ENCODE results near the gene C2orf92.

C2orf92 gene

DNA sequence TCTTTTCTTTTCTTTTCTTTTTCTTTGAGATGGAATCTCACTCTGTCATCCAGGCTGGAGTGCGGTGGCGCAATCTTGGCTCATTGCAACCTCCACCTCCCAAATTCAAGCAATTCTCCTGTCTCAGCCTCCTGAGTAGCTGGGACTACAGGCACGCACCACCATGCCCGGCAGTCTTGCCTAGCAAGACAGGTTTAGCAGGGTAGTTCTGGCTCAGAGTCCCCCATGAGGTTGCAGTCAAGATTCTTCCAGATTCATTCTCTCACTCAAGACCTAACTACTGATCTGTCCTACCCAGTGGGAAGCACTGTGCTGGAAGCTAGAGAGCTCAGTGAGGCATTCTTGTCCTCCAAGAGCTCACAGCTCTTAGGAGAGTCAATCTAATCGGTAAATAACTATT, 26.2 kb downstream of the C2orf92 start:
- Histone ChIP-seq H3K79me2 (ENCODE audit: insufficient read depth, low read length) (no peaks in the 10 kb centered on the region), H3F3A (ENCODE audit: insufficient read depth, low read length) (no peaks in the 10 kb centered on the region), H3K9me2 (ENCODE audit: low read depth, low read length) (no peaks in the 10 kb centered on the region), H4K20me1 (ENCODE audit: insufficient read depth, low read length) (no peaks in the 10 kb centered on the region), H3K4me2 (ENCODE audit: low read length) (no peak overlapping the region), H3K9me3 (ENCODE audit: low read length) (no peaks in the 10 kb centered on the region), H3K4me3 (ENCODE audit: low read depth, low read length, poor library complexity, severe bottlenecking) (no peak overlapping the region), H3K9ac (ENCODE audit: low read length) (no peak overlapping the region), H2AFZ (ENCODE audit: low read length) (no peak overlapping the region), H3K27me3 (ENCODE audit: insufficient read depth, low read length) (no peaks in the 10 kb centered on the region), H3K27ac (ENCODE audit: low read depth, low read length, poor library complexity, severe bottlenecking) (no peak overlapping the region), H3K36me3 (ENCODE audit: insufficient read depth, low read length) (no peaks in the 10 kb centered on the region), H3K4me1 (ENCODE audit: insufficient read depth, low read length, severe bottlenecking) (no peaks in the 10 kb centered on the region)
- no peak for TF ChIP-seq EZH2 (IDR thresholded peaks at IDR 0.05; ENCODE audit: borderline replicate concordance, low read length)
- TF ChIP-seq, protein P1, sequence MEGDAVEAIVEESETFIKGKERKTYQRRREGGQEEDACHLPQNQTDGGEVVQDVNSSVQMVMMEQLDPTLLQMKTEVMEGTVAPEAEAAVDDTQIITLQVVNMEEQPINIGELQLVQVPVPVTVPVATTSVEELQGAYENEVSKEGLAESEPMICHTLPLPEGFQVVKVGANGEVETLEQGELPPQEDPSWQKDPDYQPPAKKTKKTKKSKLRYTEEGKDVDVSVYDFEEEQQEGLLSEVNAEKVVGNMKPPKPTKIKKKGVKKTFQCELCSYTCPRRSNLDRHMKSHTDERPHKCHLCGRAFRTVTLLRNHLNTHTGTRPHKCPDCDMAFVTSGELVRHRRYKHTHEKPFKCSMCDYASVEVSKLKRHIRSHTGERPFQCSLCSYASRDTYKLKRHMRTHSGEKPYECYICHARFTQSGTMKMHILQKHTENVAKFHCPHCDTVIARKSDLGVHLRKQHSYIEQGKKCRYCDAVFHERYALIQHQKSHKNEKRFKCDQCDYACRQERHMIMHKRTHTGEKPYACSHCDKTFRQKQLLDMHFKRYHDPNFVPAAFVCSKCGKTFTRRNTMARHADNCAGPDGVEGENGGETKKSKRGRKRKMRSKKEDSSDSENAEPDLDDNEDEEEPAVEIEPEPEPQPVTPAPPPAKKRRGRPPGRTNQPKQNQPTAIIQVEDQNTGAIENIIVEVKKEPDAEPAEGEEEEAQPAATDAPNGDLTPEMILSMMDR (IDR thresholded peaks at IDR 0.05; ENCODE audit: low read length) = no peak

DNA sequence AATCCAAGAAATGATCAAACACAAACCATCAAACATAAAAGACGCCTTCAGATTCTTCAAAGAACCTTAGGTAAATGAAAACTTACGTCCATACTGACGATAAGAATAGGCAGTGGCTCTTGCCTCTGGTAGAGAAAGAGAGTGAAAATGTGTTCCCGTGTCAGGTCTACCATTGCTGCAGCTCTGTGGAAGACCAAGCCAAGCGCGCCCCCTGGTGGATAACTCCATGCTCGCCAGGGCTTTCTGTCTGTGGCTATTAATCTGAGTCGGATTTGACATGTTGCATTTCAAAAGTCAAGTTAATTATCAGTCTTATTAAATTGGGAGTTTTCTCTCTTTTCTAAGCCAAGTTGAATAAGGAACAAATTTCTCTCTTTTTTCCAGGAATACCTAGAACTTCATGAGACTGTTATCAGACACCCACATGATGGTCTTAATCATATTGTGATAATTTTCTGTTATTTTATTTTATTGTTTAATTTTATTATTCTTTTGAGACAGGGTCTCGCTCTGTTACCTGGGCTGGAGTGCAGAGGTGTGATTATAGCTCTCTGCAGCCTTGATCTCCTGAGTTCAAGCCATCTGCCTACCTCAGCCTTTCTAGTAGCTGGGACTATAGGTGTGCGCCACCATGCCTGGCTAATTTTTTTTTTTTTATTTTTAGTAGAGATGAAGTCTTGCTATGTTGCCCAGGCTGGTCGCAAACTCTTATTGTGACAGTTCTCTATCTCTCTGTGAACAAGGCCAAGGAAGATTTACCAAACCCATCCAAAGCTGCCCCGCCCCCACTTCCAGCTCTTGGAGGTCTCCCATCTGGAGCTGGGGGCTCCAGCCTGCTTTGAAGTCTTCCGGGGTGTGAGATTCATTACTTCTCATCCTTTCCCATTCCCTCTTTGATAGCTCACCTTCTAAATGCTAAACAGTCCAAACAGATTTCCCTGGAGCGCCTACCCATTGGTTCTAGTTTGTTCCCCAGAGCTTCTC, 28.0 kb downstream of the C2orf92 start:
- Histone ChIP-seq H3K4me1 (ENCODE audit: insufficient read depth, low read length, severe bottlenecking) (no peaks in the 10 kb centered on the region), H3K9ac (ENCODE audit: low read length) (no peak overlapping the region), H3K9me2 (ENCODE audit: low read depth, low read length) (no peaks in the 10 kb centered on the region), H3F3A (ENCODE audit: insufficient read depth, low read length) (no peaks in the 10 kb centered on the region), H3K79me2 (ENCODE audit: insufficient read depth, low read length) (no peaks in the 10 kb centered on the region), H3K27me3 (ENCODE audit: insufficient read depth, low read length) (no peaks in the 10 kb centered on the region), H3K4me3 (ENCODE audit: low read depth, low read length, poor library complexity, severe bottlenecking) (no peak overlapping the region), H3K4me2 (ENCODE audit: low read length) (no peak overlapping the region), H3K27ac (ENCODE audit: low read depth, low read length, poor library complexity, severe bottlenecking) (no peak overlapping the region), H4K20me1 (ENCODE audit: insufficient read depth, low read length) (no peaks in the 10 kb centered on the region), H3K9me3 (ENCODE audit: low read length) (no peaks in the 10 kb centered on the region), H3K36me3 (ENCODE audit: insufficient read depth, low read length) (no peaks in the 10 kb centered on the region), H2AFZ (ENCODE audit: low read length) (no peak overlapping the region)
- TF ChIP-seq EZH2 (IDR thresholded peaks at IDR 0.05; ENCODE audit: borderline replicate concordance, low read length) = no peak
- TF ChIP-seq, protein P1 (IDR thresholded peaks at IDR 0.05; ENCODE audit: low read length) = peak; percentile 94

- Histone ChIP-seq H3K79me2 (ENCODE audit: insufficient read depth, low read length) (no peaks in the 10 kb centered on the region), H3K9me2 (ENCODE audit: low read depth, low read length) (no peaks in the 10 kb centered on the region), H2AFZ (ENCODE audit: low read length) (no peak overlapping the region), H3K4me1 (ENCODE audit: insufficient read depth, low read length, severe bottlenecking) (no peaks in the 10 kb centered on the region), H3K27ac (ENCODE audit: low read depth, low read length, poor library complexity, severe bottlenecking) (no peak overlapping the region), H4K20me1 (ENCODE audit: insufficient read depth, low read length) (no peaks in the 10 kb centered on the region), H3F3A (ENCODE audit: insufficient read depth, low read length) (no peaks in the 10 kb centered on the region), H3K4me2 (ENCODE audit: low read length) (no peak overlapping the region), H3K9ac (ENCODE audit: low read length) (no peak overlapping the region), H3K9me3 (ENCODE audit: low read length) (no peaks in the 10 kb centered on the region), H3K4me3 (ENCODE audit: low read depth, low read length, poor library complexity, severe bottlenecking) (no peak overlapping the region), H3K36me3 (ENCODE audit: insufficient read depth, low read length) (no peaks in the 10 kb centered on the region), H3K27me3 (ENCODE audit: insufficient read depth, low read length) (no peaks in the 10 kb centered on the region)
- TF ChIP-seq EZH2 (IDR thresholded peaks at IDR 0.05; ENCODE audit: borderline replicate concordance, low read length) = no peak
- TF ChIP-seq, protein P1 (IDR thresholded peaks at IDR 0.05; ENCODE audit: low read length) = no peak
Measured at GRCh38 chr2:97698530-97698929, 29.0 kb downstream of the C2orf92 start.
